ENCODE data around the gene CDC42BPB. TPM values are rescaled to one million over a fixed set of nuclear protein-coding genes. Genes with fewer than 3 reads are reported as not detected.
A peak's percentile ranks its signal among the peaks of the same experiment; 100 is the strongest.

Gene CDC42BPB
- total RNA-seq, 1 donor from 2014 or later: 68.4 TPM

DNA sequence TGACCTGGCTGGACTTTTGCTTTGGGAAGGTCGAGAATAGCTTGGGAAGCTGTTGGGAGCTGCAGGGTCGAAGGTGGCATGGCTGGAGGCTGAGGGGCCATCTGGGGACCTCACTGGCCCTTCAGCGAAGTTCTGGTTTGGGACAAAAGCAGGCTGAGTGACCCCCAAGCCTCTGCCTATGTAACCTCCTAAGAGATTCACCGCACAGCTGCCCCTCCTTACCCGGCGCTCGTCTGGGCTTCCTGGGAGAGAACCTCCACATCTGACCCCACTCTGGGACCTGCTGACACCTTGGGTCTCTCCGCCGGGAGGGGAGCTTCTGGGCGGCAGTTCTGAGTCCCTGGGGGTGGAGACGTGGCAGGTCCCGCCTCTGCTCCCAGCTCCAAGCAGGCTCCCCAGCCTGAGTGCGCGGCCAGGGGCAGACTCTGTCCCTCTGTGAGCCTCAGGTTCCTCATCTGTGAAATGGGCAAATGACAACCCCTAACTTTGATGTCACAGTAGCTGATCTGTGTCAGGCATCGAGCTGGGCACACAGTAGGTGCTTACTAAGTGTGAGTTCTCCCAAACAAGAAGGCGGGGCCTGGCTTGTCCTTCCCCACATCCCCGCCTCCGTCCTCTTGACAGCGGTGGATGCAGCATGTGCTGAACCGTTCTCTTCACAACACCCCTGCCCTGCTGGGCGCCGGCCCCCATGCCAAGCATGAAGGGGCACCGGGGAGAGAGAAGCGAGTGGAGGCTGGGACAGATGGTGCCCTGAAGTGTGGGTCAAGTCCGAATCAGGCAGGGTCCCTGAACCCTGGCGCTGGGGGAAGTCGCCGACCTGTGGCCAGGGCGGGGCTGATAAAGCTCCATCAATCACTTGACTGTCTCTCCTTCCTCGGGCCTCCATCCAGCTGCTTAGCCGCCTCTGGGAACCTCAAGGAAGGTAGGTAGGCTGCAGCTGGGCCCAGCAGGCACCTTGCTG lies 40.9 kb upstream of the CDC42BPB start:
- no peak for DNase-seq (ENCODE audit: low read depth)
- no peak overlapping the region for H3K4me3 ChIP-seq (ENCODE audit: low read depth, low read length)
- TF ChIP-seq CTCF (conservative IDR thresholded peaks at IDR 0.05; ENCODE audit: low read depth, low read length): no peak

DNA sequence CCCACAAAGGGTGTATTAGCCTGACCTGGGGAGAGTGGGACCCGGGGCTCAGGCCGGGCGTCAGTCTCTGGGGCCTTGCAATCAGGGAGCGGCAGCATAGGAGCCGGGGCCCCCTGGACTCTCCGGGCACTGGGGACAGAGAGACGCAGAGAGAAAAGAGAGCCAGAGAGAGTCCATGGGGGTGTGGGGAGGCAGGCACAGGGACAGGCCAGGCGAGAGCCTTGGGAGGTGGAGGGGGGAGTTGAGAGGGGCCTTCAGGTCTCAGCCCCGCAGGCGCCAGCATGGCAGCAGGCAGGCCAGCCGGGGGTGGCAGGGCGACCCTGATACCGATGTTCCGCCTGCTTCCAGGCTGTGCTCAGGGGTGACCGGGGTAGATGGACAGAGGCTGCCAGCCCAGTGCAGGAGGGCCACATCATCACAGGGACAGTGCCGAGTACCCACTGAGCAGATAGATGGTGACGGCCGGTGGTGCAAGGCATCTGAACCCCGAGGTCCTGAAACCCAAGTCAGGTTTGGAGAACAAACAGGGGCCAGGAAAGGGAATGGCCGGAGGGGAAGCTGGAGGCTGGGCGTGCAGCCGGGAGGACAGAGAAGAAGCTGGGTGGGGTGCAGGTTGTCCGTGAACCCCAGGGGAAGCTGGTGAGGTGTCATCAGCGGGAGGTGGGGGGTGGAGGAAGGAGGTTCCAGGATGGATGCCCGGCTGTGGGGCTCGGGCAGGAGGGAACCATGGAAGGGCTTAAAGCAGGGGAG lies 40.1 kb upstream of the CDC42BPB start:
- H3K4me3 ChIP-seq (ENCODE audit: low read depth, low read length): no peak overlapping the region
- DNase-seq (ENCODE audit: low read depth): no peak
- no peak for TF ChIP-seq CTCF (conservative IDR thresholded peaks at IDR 0.05; ENCODE audit: low read depth, low read length)

- no peak overlapping the region for H3K4me3 ChIP-seq (ENCODE audit: low read depth, low read length)
- no peak for TF ChIP-seq CTCF (conservative IDR thresholded peaks at IDR 0.05; ENCODE audit: low read depth, low read length)
- DNase-seq (ENCODE audit: low read depth): no peak
Measured at GRCh38 chr14:103096387-103096786, 39.0 kb upstream of the CDC42BPB start.

- H3K4me3 ChIP-seq (ENCODE audit: low read depth, low read length): peak overlapping the region; percentile 51
Measured at GRCh38 chr14:103095210-103095778, 37.9 kb upstream of the CDC42BPB start.

GRCh38 chr14:103094406-103095209 lies 37.3 kb upstream of the CDC42BPB start, which contains the start of gene EXOC3L4:
Gene EXOC3L4 (plus strand): TSS chr14:103094725. CDS start chr14:103100220, 5,495 bp downstream.
- DNase-seq (ENCODE audit: low read depth): no peak
- H3K4me3 ChIP-seq (ENCODE audit: low read depth, low read length): peak within 1 kb of the TSS; percentile 51
- no peak for TF ChIP-seq CTCF (conservative IDR thresholded peaks at IDR 0.05; ENCODE audit: low read depth, low read length)

More at GRCh38 chr14:103095210-103095778, 37.9 kb upstream of the CDC42BPB start:
- DNase-seq (ENCODE audit: low read depth): no peak
- TF ChIP-seq CTCF (conservative IDR thresholded peaks at IDR 0.05; ENCODE audit: low read depth, low read length): no peak

DNA sequence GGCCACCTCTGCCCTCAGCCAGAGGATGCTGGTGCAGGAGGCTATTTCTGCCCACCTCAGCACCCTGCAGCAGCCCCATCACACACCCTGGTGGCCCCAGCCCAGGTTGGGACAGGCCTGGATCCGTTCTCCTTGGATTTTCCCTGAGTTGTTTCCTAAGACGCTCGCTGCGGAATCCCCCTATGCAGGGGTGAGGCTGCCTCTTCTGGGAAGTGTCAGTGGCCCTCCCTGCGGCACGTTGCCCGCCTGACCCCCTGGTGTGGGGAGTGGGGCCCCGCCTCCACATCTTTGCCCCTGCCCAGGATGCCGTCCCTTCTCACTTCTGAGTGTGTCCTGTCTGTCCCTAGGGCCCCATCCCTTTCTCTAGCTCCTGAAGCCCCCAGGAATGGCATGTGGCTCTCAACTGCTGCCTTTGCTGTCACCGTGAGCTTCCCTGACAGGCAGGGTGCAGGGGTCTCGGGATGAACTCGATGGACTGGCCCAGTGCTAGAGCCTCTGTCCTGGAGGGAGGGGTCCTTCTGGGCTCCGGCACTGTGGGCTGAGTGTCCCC lies 36.6 kb upstream of the CDC42BPB start:
- no peak for TF ChIP-seq CTCF (conservative IDR thresholded peaks at IDR 0.05; ENCODE audit: low read depth, low read length)
- DNase-seq (ENCODE audit: low read depth): no peak
- H3K4me3 ChIP-seq (ENCODE audit: low read depth, low read length): no peak overlapping the region

All from epithelial cell of proximal tubule (primary cell).